RWPE2 (cell line): Measurements from ENCODE around the gene TNNT1.
A peak's percentile ranks its signal among the peaks of the same experiment; 100 is the strongest.
"Not testable (repeated sequence)": the region's sequence is repeated elsewhere in the genome, so short reads cannot be mapped to it uniquely, and the experiment has no call there.

Experiments
- ATAC-seq: fragments of 200-7000 bp; cut with Tn5 transposase; 3 replicates; pipeline ENCODE4 v1.9.1; 2021; ENCODE audit warnings: low read depth
- DNase-seq: peaks from one replicate; pipeline ENCODE4 v3.0.0-alpha.2; 2020; ENCODE audit warnings: low spot score
- H3K27ac ChIP-seq: fragments of 450-650 bp; 2 replicates; pipeline ENCODE4 v1.5.1; 2017; ENCODE audit warnings: mild to moderate bottlenecking; ENCODE audit not compliant: poor library complexity, severe bottlenecking
- H3K27me3 ChIP-seq: fragments of 250-450 bp; sonication (Bioruptor Pico); 2 replicates; pipeline ENCODE4 v1.5.1; 2021; ENCODE audit warnings: mild to moderate bottlenecking, moderate library complexity; ENCODE audit not compliant: insufficient read depth, poor library complexity, severe bottlenecking
- H3K36me3 ChIP-seq: fragments of 250-450 bp; sonication (Bioruptor Pico); 2 replicates; pipeline ENCODE4 v1.5.1; 2020; ENCODE audit warnings: low read depth, mild to moderate bottlenecking, moderate library complexity
- H3K4me1 ChIP-seq: fragments of 250-450 bp; sonication (Bioruptor Pico); 2 replicates; pipeline ENCODE4 v1.5.1; 2021; ENCODE audit warnings: mild to moderate bottlenecking, moderate library complexity; ENCODE audit not compliant: insufficient read depth, poor library complexity, severe bottlenecking
- H3K4me3 ChIP-seq: fragments of 250-450 bp; sonication (Bioruptor Pico); 2 replicates; pipeline ENCODE4 v1.5.1; 2021; ENCODE audit warnings: mild to moderate bottlenecking, moderate library complexity; ENCODE audit not compliant: severe bottlenecking
- H3K9me3 ChIP-seq: fragments of 250-450 bp; sonication (Bioruptor Pico); 2 replicates; pipeline ENCODE4 v1.5.1; 2021; ENCODE audit warnings: mild to moderate bottlenecking, moderate library complexity; ENCODE audit not compliant: severe bottlenecking
- TF ChIP-seq, protein P1 (sequence below): fragments of 450-650 bp; IDR thresholded peaks from one replicate; pipeline ENCODE4 v1.5.1; 2017; ENCODE audit warnings: mild to moderate bottlenecking, moderate library complexity; ENCODE audit not compliant: poor library complexity, severe bottlenecking

TNNT1 gene

DNA sequence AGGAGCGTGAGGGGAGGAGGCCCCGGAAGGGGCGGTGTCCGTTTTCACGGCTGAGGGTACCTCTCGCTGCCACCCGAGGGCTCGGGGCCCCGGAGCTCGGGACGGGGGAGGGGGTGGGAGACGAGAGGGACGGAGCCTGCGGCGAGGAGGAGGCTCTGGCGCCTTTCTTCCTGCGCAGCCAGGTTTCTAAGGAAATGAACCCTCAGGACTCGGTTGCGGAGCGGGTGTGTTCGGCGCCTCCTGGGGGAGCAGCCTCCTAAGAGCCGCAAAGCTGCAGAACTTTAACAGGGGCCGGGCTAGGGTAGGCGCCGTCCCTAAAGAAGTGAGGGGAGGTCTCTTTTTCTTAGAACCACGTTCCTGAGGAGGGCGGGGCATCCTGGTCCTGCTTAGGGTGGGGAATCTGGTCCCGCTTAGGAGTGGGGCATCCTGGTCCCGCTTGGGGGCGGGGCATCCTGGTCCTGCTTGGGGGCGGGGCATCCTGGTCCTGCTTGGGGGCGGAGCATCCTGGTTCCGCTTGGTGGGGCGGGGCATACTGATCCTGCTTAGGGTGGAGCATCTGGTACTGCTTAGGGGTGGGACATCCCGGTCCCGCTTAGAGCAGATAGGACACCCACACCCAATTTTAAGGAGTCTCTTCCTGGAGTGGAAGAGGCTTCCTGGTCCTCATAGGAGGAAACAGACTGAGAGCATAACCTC, 24.9 kb upstream of the TNNT1 start:
- Histone ChIP-seq H3K4me3 (peak overlapping the region; percentile 39), H3K9me3 (no peaks in the 10 kb centered on the region), H3K4me1 (peaks cover 2% of the 10 kb centered on the region), H3K27me3 (no peaks in the 10 kb centered on the region), H3K27ac (peak overlapping the region; percentile 78), H3K36me3 (no peaks in the 10 kb centered on the region)
- ATAC-seq (peak; percentile 78), DNase-seq (peak; percentile 89)
- TF ChIP-seq, protein P1, sequence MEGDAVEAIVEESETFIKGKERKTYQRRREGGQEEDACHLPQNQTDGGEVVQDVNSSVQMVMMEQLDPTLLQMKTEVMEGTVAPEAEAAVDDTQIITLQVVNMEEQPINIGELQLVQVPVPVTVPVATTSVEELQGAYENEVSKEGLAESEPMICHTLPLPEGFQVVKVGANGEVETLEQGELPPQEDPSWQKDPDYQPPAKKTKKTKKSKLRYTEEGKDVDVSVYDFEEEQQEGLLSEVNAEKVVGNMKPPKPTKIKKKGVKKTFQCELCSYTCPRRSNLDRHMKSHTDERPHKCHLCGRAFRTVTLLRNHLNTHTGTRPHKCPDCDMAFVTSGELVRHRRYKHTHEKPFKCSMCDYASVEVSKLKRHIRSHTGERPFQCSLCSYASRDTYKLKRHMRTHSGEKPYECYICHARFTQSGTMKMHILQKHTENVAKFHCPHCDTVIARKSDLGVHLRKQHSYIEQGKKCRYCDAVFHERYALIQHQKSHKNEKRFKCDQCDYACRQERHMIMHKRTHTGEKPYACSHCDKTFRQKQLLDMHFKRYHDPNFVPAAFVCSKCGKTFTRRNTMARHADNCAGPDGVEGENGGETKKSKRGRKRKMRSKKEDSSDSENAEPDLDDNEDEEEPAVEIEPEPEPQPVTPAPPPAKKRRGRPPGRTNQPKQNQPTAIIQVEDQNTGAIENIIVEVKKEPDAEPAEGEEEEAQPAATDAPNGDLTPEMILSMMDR = no peak

DNA sequence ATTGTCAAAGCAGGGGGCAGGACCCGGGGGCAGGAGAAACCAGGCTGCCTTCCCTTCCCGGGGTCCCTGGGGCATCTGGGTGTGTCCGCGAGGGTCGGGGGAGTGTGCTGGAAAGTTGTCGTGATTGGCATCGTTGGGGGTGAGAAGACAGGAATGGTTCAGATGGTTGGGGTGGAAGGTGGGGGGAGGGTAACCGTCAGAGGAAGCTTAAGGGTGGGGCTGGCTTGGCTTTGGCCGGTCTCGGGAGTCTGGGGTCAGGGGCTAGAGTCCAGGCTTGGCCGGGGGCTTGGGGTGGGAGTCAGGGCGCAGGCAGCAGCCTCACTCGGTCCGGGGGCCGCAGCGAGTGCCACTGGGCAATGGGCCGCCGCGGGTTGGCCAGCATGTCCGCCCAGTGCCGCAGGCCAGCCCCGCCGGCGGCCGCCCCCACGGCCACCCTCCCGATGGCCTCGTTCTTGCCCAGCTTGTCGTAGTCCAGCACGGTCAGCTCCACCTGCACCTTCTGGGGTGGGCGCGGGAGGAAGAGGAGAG, 24.2 kb upstream of the TNNT1 start:
- Histone ChIP-seq H3K27ac (peak overlapping the region; percentile 78), H3K36me3 (no peaks in the 10 kb centered on the region), H3K4me1 (peaks cover 2% of the 10 kb centered on the region), H3K27me3 (no peaks in the 10 kb centered on the region), H3K4me3 (peak overlapping the region; percentile 39), H3K9me3 (no peaks in the 10 kb centered on the region)
- DNase-seq (no peak), ATAC-seq (peak; percentile 1; the same call in 2 of the 3 replicates)
- TF ChIP-seq, protein P1 = no peak

DNA sequence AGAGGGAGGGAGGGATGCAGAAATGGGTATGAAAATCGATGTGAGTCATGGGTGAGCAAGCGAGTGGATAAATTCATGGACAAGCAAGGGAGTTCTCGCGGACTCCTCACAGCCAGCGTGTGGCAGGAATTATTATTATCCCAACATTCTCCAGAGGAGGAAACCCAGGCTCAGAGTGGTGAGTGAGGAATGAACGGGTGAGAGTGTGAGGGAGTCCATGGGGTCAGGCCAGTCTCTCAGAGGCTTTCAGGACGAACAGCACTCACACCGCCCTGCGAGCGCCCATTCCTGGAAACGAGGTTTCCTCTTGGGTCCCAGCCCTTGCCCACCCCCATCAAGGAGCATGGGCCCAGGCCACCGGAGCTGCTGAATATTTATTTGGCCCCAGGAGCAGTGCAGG, 23.7 kb upstream of the TNNT1 start:
- Histone ChIP-seq H3K4me1 (peaks cover 2% of the 10 kb centered on the region), H3K36me3 (no peaks in the 10 kb centered on the region), H3K4me3 (peak overlapping the region; percentile 39), H3K27me3 (no peaks in the 10 kb centered on the region), H3K9me3 (no peaks in the 10 kb centered on the region), H3K27ac (peak overlapping the region; percentile 78)
- TF ChIP-seq, protein P1 = no peak
- ATAC-seq = peak; percentile 40; the same call in 2 of the 3 replicates
- no peak for DNase-seq

DNA sequence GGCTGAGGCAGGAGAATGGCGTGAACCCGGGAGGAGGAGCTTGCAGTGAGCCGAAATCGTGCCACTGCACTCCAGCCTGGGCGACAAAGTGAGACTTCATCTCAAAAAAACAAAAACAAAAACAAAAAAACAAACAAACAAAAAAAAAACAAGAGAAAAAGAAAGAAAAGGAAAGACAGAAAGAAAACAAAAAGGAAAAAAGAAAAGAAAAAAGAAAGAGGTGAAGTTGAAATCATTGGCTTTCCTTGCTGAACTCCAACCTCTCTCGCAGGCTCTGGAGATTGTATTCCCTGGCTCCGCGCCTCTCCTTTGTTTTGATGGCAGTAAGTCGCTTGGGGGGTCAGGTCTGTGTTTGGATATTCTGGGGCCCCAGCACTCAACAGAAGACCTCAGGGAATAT, 23.3 kb upstream of the TNNT1 start:
- not testable (repeated sequence) for H3K27me3 ChIP-seq, DNase-seq, H3K36me3 ChIP-seq, H3K4me1 ChIP-seq, H3K9me3 ChIP-seq, ATAC-seq
- peak overlapping the region; percentile 78 for H3K27ac ChIP-seq
- H3K4me3 ChIP-seq = peak overlapping the region; percentile 39

DNA sequence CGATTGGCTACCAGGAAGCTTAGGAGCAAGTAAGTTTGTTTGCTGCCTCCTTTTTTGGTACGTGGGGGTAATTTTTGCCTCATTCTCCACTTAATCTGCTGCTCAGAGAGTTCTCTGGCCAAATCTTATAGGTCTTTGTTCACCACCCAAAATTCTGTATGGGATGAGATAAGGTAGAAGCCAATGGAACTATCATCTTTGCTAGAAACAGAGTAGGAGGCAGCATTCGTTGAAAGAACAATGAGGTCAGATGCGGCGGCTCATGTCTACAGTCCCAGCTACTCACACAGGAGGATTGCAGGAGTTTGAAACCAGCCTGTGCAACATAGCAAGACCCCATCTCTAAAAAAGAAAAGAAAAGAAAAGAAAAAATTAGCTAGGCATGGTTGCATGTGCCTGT, 22.4 kb upstream of the TNNT1 start:
- H3K27me3 ChIP-seq = no peaks in the 10 kb centered on the region

More for the DNA sequence above, 22.4 kb upstream of the TNNT1 start:
- Histone ChIP-seq H3K4me1 (peaks cover 2% of the 10 kb centered on the region), H3K4me3 (no peak overlapping the region), H3K9me3 (no peaks in the 10 kb centered on the region), H3K36me3 (no peaks in the 10 kb centered on the region), H3K27ac (no peak overlapping the region)
- DNase-seq (no peak), ATAC-seq (no peak)
- TF ChIP-seq, protein P1 = no peak
